ENCODE data around the gene RPP38. TPM values are rescaled to one million over a fixed set of nuclear protein-coding genes. Genes with fewer than 3 reads are reported as not detected.

RPP38 gene
- 14.2 and 14.9 TPM in 2 replicates for total RNA-seq

GRCh38 chr10:15097011-15097812 is at the start of gene RPP38:
RPP38 (plus strand) TSS chr10:15097355; CDS start chr10:15103315, 5,960 bp downstream.

GRCh38 chr10:15088428-15089261 is 8.5 kb upstream of the RPP38 start, which contains the start of gene ACBD7:
ACBD7 (minus strand) TSS chr10:15088776; CDS start chr10:15088728, 48 bp downstream.

Other genes starting within 250 kb of the RPP38 start
- gene SUV39H2, start 218.5 kb upstream of the RPP38 start, total RNA-seq: 3.2 and 6.8 TPM in 2 replicates
- gene DCLRE1C, start 143.3 kb upstream of the RPP38 start, total RNA-seq: 2.9 and 5.5 TPM in 2 replicates
- not detected in 2 replicates for gene MEIG1, start 138.0 kb upstream of the RPP38 start, total RNA-seq
- 0.23 and 2.0 TPM in 2 replicates for gene OLAH, start 53.4 kb upstream of the RPP38 start, total RNA-seq
- 0.47 and 2.5 TPM in 2 replicates for gene ACBD7, start 8.6 kb upstream of the RPP38 start, total RNA-seq
- gene NMT2, start 71.3 kb downstream of the RPP38 start, total RNA-seq: 22.5 and 33.9 TPM in 2 replicates

All from pericardium fibroblast (primary cell).